ENCODE measurements around the gene ZNF189.

ZNF189 gene

DNA sequence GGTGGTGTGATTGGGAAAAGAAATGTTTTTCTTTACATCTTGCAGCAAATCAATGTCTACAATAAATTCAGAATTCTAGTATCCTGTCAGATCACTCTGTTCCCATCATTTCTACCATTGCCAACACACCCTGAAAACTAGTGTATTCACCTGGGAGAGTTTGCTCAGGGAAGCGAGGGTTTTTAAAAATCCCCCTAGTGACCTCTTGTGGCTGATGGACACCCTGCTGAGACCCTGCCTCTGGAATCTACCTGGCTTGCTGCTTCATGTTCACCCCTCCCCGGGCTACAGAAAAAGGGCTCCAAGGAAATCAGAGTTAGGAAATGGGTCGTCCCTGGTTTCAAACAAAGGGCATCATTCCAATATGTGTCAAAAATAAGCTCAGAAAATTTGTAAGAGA lies 58.4 kb downstream of the ZNF189 start:
- DNase-seq = no peak

DNA sequence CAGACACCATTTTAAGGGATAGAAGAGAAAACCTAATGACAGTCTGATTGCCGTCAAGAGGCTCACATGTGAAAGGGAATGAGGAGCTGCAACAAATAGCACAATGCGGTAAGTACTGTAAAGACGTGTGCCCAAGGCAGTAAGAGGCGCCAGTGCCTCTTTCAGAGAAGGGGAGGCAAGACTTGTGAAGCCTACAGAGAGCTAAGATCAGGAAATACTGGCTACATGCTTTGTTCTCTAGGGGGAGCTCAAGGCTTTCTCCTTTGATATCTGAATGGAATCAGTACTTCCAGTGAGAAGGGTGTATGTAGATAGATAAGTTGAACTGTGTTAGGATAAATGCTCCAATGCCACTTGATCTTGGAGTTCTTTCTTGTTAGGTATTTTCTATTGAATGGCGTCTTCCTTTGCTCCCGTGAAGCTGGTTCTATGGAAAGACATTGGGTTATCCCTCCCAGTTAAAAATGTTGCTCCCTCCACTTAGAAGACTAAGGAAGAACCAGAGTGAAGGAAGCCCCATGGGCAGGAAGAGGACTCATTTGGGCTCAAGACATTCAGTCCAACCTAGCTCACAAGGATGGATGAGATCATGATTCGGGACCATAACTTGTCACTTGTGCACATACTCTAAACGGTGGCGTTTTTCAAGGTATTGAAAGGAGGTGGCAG lies 60.4 kb downstream of the ZNF189 start:
- DNase-seq = peak; percentile 24
